ENCODE data around the gene ZNF117.
"Not testable (repeated sequence)": the region's sequence is repeated elsewhere in the genome, so short reads cannot be mapped to it uniquely, and the experiment has no call there.

DNA sequence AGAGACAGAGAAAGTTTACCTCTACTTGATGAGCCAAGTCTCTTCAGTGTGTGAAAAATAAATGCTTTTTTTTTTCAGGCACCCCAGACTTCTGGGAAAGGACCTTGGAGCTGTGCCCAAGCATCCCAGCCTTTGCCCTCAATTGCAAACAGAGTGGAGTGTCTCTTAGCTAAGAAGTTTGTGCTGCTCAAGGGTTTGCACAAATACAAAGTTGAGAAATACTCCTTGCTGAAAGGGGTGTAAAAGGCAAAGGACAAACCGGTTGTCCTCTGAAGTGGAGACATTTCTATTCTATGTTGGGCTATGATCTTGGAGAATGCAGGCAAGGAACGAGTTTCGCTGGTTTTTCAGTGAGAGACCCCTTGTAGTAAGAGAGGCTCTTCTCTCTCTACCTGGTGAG, 30.1 kb upstream of the ZNF117 start:
- not testable (repeated sequence) for TF ChIP-seq POLR2A (IDR thresholded peaks at IDR 0.05)
- TF ChIP-seq, protein P1, sequence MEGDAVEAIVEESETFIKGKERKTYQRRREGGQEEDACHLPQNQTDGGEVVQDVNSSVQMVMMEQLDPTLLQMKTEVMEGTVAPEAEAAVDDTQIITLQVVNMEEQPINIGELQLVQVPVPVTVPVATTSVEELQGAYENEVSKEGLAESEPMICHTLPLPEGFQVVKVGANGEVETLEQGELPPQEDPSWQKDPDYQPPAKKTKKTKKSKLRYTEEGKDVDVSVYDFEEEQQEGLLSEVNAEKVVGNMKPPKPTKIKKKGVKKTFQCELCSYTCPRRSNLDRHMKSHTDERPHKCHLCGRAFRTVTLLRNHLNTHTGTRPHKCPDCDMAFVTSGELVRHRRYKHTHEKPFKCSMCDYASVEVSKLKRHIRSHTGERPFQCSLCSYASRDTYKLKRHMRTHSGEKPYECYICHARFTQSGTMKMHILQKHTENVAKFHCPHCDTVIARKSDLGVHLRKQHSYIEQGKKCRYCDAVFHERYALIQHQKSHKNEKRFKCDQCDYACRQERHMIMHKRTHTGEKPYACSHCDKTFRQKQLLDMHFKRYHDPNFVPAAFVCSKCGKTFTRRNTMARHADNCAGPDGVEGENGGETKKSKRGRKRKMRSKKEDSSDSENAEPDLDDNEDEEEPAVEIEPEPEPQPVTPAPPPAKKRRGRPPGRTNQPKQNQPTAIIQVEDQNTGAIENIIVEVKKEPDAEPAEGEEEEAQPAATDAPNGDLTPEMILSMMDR (IDR thresholded peaks at IDR 0.05), result not testable (repeated sequence)

All from heart left ventricle (tissue), 13 donors.